ENCODE measurements around the gene SIX5.
A peak's percentile ranks its signal among the peaks of the same experiment; 100 is the strongest.

Gene SIX5

GRCh38 chr19:45785781-45786532, 16.9 kb upstream of the SIX5 start:
- TF ChIP-seq FOXP2 (optimal IDR thresholded peaks at IDR 0.05; ENCODE audit: borderline replicate concordance, extremely low read depth, extremely low read length, insufficient read depth), result no peak
- TF ChIP-seq POLR2AphosphoS5 (IDR thresholded peaks at IDR 0.05; ENCODE audit: low read depth, low read length), result no peak
- no peak for TF ChIP-seq SIN3A (IDR thresholded peaks at IDR 0.05; ENCODE audit: borderline replicate concordance, insufficient read depth, low read length)
- TF ChIP-seq, protein P1, sequence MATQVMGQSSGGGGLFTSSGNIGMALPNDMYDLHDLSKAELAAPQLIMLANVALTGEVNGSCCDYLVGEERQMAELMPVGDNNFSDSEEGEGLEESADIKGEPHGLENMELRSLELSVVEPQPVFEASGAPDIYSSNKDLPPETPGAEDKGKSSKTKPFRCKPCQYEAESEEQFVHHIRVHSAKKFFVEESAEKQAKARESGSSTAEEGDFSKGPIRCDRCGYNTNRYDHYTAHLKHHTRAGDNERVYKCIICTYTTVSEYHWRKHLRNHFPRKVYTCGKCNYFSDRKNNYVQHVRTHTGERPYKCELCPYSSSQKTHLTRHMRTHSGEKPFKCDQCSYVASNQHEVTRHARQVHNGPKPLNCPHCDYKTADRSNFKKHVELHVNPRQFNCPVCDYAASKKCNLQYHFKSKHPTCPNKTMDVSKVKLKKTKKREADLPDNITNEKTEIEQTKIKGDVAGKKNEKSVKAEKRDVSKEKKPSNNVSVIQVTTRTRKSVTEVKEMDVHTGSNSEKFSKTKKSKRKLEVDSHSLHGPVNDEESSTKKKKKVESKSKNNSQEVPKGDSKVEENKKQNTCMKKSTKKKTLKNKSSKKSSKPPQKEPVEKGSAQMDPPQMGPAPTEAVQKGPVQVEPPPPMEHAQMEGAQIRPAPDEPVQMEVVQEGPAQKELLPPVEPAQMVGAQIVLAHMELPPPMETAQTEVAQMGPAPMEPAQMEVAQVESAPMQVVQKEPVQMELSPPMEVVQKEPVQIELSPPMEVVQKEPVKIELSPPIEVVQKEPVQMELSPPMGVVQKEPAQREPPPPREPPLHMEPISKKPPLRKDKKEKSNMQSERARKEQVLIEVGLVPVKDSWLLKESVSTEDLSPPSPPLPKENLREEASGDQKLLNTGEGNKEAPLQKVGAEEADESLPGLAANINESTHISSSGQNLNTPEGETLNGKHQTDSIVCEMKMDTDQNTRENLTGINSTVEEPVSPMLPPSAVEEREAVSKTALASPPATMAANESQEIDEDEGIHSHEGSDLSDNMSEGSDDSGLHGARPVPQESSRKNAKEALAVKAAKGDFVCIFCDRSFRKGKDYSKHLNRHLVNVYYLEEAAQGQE (IDR thresholded peaks at IDR 0.05; ENCODE audit: insufficient read depth in 1 of 2, low read depth in 2 of 2, low read length in 2 of 2), result no peak
- no peak for TF ChIP-seq TAF1 (IDR thresholded peaks at IDR 0.05; ENCODE audit: borderline replicate concordance, insufficient read depth, low read length)

GRCh38 chr19:45785097-45785496, 16.0 kb upstream of the SIX5 start:
- TF ChIP-seq POLR2AphosphoS5 (IDR thresholded peaks at IDR 0.05; ENCODE audit: low read depth, low read length) (no peak), FOXP2 (optimal IDR thresholded peaks at IDR 0.05; ENCODE audit: borderline replicate concordance, extremely low read depth, extremely low read length, insufficient read depth) (no peak)

DNA sequence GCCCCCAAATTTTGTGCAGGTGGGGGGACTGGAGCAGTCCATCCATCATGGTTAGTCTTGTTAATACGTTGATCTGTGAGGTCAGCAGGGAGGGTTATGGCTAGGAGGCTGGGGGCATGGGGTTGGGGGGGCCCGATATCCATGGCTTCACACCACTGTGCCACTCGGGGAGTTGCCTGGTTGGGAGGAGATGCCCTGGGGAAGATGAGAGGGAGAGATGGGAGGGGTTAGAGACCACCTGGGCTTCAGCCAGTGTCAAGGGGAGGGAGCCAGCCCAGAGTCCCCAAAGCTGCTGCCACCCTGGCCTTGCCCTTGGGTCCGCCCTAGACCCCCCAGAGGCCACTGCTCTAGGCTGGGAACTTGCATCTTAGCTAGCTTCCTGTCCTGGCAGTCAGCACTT, 15.0 kb upstream of the SIX5 start:
- no peak for TF ChIP-seq SIN3A (IDR thresholded peaks at IDR 0.05; ENCODE audit: borderline replicate concordance, insufficient read depth, low read length)
- TF ChIP-seq FOXP2 (optimal IDR thresholded peaks at IDR 0.05; ENCODE audit: borderline replicate concordance, extremely low read depth, extremely low read length, insufficient read depth), result no peak
- TF ChIP-seq, protein P1 (IDR thresholded peaks at IDR 0.05; ENCODE audit: insufficient read depth in 1 of 2, low read depth in 2 of 2, low read length in 2 of 2), result no peak
- no peak for TF ChIP-seq TAF1 (IDR thresholded peaks at IDR 0.05; ENCODE audit: borderline replicate concordance, insufficient read depth, low read length)
- TF ChIP-seq POLR2AphosphoS5 (IDR thresholded peaks at IDR 0.05; ENCODE audit: low read depth, low read length), result no peak

DNA sequence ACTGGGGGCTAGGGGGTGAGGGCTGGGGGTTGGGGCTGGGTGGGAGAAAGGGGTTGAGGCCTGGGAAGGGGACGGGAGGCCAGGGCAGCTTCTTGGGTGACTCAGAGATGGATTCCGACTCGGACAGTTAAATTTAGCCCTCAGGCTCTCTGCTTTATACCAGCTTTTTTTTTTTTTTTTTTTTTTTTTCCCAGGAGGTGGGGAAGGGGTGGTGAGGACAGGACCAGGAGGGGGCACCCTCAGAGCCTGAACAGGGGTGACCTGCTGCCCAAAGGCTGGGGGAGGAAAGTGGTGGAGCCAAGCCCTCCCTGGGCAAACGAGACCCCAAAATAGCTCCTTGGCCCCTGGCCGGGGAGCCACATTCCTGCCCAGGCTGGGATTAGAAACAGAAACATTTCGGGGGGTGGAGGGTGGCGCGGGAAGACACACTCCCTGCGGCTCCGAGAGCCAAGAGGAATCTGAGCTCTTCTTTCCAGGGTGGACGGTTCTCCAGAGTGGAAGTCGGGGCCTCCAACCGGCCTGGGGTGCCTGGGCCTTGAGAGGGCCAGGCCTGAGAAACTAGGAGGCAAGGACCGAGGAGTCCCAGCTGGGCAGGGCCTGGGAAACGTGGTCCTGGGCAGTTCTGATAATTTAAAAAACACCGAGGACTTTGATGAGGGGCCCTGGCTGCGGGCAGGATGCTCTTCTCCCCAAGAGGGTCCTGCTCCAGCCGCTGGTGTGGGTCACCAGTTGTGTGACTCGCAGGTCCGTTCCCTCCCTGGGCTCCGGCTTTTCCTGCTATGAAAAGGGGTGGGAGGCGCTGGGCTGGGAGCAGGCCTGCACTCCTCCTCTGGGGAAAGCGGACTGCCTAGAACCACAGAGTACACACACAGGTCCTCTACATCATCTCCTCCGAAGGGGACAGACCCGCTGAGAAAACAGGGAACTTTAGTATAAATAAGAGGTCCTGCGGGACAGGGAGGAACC, 14.1 kb upstream of the SIX5 start:
- no peak for TF ChIP-seq TAF1 (IDR thresholded peaks at IDR 0.05; ENCODE audit: borderline replicate concordance, insufficient read depth, low read length)
- TF ChIP-seq, protein P1 (IDR thresholded peaks at IDR 0.05; ENCODE audit: insufficient read depth in 1 of 2, low read depth in 2 of 2, low read length in 2 of 2), result no peak
- no peak; the same call in 1 of the 2 replicates for TF ChIP-seq POLR2AphosphoS5 (IDR thresholded peaks at IDR 0.05; ENCODE audit: low read depth, low read length)
- TF ChIP-seq SIN3A (IDR thresholded peaks at IDR 0.05; ENCODE audit: borderline replicate concordance, insufficient read depth, low read length), result no peak
- TF ChIP-seq FOXP2 (optimal IDR thresholded peaks at IDR 0.05; ENCODE audit: borderline replicate concordance, extremely low read depth, extremely low read length, insufficient read depth), result no peak

GRCh38 chr19:45782162-45782691, 13.2 kb upstream of the SIX5 start, which contains the start of gene DMPK:
TSS of gene DMPK (minus strand) at chr19:45782490. CDS start at chr19:45782352, 138 bp downstream.
- TF ChIP-seq SIN3A (IDR thresholded peaks at IDR 0.05; ENCODE audit: borderline replicate concordance, insufficient read depth, low read length) (no peak), POLR2AphosphoS5 (IDR thresholded peaks at IDR 0.05; ENCODE audit: low read depth, low read length) (peak; percentile 54), FOXP2 (optimal IDR thresholded peaks at IDR 0.05; ENCODE audit: borderline replicate concordance, extremely low read depth, extremely low read length, insufficient read depth) (peak; percentile 13), TAF1 (IDR thresholded peaks at IDR 0.05; ENCODE audit: borderline replicate concordance, insufficient read depth, low read length) (no peak)
